MM.1S (cell line): ENCODE results near the gene GLRA3.

Experiments
- CTCF ChIP-seq: fragments of 300-600 bp; sonication (generic); IDR thresholded peaks from 2 replicates; pipeline ENCODE4 v1.5.1; 2016; ENCODE audit warnings: antibody characterized with exemption, low read length, mixed read lengths
- EZH2phosphoT487 ChIP-seq: fragments of 300-600 bp; sonication (generic); IDR thresholded peaks from 2 replicates; pipeline ENCODE4 v1.6.1; 2018; ENCODE audit warnings: antibody characterized with exemption, low read length

GRCh38 chr4:174690665-174691064 is 138.4 kb downstream of the GLRA3 start:
- no peak for TF ChIP-seq EZH2phosphoT487
- no peak for TF ChIP-seq CTCF
